A673 (cell line): ENCODE measurements around the gene CAPZA2.

Source experiments
- EZH2 ChIP-seq: fragments of 200-600 bp; sonication (generic); IDR thresholded peaks from 2 replicates; pipeline ENCODE4 v1.6.1; 2017; ENCODE audit warnings: borderline replicate concordance, low read depth, mild to moderate bottlenecking, mixed read lengths, antibody characterized with exemption, low read length; ENCODE audit not compliant: poor library complexity, severe bottlenecking
- TF ChIP-seq, protein P1 (sequence below): fragments of 300-800, 200-600 bp; sonication (generic); conservative IDR thresholded peaks from 2 replicates; pipeline ENCODE4 v1.5.1; 2017; ENCODE audit warnings: low read depth, mild to moderate bottlenecking, antibody characterized with exemption, low read length, moderate library complexity, mixed read lengths

DNA sequence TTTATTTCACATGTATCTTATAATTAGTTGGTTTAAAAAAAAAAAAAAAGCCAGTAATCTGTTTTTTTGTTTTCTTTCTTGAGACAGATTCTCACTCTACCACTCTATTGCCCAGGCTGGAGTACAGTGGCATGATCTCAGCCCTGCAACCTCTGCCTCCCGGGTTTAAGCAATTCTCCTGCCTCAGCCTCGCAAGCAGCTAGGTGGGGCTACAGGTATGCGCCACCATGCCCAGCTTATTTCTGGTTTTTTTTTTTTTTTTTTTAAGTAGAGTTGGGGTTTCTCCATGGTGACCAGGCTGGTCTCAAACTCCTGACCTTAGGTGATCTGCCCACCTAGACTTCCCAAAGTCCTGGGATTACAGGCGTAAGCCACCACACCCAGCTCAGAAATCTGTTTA is 34.1 kb upstream of the CAPZA2 start:
- TF ChIP-seq, protein P1, sequence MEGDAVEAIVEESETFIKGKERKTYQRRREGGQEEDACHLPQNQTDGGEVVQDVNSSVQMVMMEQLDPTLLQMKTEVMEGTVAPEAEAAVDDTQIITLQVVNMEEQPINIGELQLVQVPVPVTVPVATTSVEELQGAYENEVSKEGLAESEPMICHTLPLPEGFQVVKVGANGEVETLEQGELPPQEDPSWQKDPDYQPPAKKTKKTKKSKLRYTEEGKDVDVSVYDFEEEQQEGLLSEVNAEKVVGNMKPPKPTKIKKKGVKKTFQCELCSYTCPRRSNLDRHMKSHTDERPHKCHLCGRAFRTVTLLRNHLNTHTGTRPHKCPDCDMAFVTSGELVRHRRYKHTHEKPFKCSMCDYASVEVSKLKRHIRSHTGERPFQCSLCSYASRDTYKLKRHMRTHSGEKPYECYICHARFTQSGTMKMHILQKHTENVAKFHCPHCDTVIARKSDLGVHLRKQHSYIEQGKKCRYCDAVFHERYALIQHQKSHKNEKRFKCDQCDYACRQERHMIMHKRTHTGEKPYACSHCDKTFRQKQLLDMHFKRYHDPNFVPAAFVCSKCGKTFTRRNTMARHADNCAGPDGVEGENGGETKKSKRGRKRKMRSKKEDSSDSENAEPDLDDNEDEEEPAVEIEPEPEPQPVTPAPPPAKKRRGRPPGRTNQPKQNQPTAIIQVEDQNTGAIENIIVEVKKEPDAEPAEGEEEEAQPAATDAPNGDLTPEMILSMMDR, result no peak
- no peak for TF ChIP-seq EZH2
